GM12878 (cell line): Measurements from ENCODE around the gene CAMK2B. TPM values are rescaled to one million over a fixed set of nuclear protein-coding genes. Genes with fewer than 3 reads are reported as not detected.

Experiments used
- ATAC-seq: fragments of 200-7000 bp; cut with Tn5 transposase; 3 replicates; pipeline ENCODE4 v1.9.1; 2020; ENCODE audit warnings: mild to moderate bottlenecking, moderate library complexity
- BruUV-seq: library from RNA; stranded (reverse); fragments of 400-500 nt; replicated peaks from 2 replicates; lab custom pipeline; 2021; lab: Mats Ljungman, UMichigan
- CTCF ChIA-PET: fragments of 300-600 bp; sonication (Branson Sonifier 250); formaldehyde crosslinking; extraction: SDS; loops from one replicate; lab custom pipeline; 2021; ENCODE audit warnings: inconsistent platforms; lab: Yijun Ruan, JAX
- POLR2A ChIA-PET: fragments of 350-600 bp; formaldehyde crosslinking; extraction: SDS; loops from one replicate; lab custom pipeline; 2021; ENCODE audit warnings: inconsistent platforms; lab: Charles Lee
- RAD21 ChIA-PET: fragments of 300-600 bp; sonication (Branson Sonifier 250); formaldehyde crosslinking; loops from one replicate; lab custom pipeline; 2023; ENCODE audit warnings: antibody characterized with exemption; ENCODE audit not compliant: unreplicated experiment; lab: Charles Lee
- SMC1A ChIA-PET: fragments of 300-600 bp; sonication (Branson Sonifier 250); formaldehyde crosslinking; loops from one replicate; lab custom pipeline; 2023; ENCODE audit not compliant: unreplicated experiment, uncharacterized antibody; lab: Charles Lee
- DNase-seq: peaks from one replicate; pipeline ENCODE4 v3.0.0-alpha.2; 2011; ENCODE audit warnings: low read depth, low spot score
- FAIRE-seq: peaks from 3 replicates; lab custom pipeline; 2011; peaks lifted over from hg19 to GRCh38; lab: Jason Lieb, UNC
- H2AFZ ChIP-seq: 2 replicates; pipeline ENCODE4 v1.6.0; 2011; ENCODE audit warnings: low read depth, low read length, control low read depth; ENCODE audit not compliant: control insufficient read depth
- H3K27ac ChIP-seq: 2 replicates; pipeline ENCODE4 v1.5.1; 2011; ENCODE audit warnings: control low read depth; ENCODE audit not compliant: control insufficient read depth, insufficient read depth
- H3K27me3 ChIP-seq, 2 experiments: replicated peaks in 1 of 2; 2 replicates each; pipeline versions ENCODE4 v1.6.0 to v1.6.1; 2011; ENCODE audit warnings: low read length in 1 of 2; ENCODE audit not compliant: control insufficient read depth in 2 of 2, insufficient read depth in 2 of 2
- H3K36me3 ChIP-seq, 2 experiments: 2 replicates each; pipeline ENCODE4 v1.5.1; 2011; ENCODE audit warnings: low read length in 1 of 2; ENCODE audit not compliant: control insufficient read depth in 2 of 2, insufficient read depth in 2 of 2
- H3K4me1 ChIP-seq: 2 replicates; pipeline ENCODE4 v1.6.1; 2011; ENCODE audit warnings: mild to moderate bottlenecking, low read length, moderate library complexity, mixed read lengths; ENCODE audit not compliant: control insufficient read depth, insufficient read depth
- H3K4me2 ChIP-seq: 2 replicates; pipeline ENCODE4 v1.6.0; 2011; ENCODE audit warnings: control low read depth; ENCODE audit not compliant: control insufficient read depth, insufficient read depth
- H3K4me3 ChIP-seq: fragments of 200-600 bp; sonication (generic); 2 replicates; pipeline ENCODE4 v1.5.1; 2016
- H3K79me2 ChIP-seq: 2 replicates; pipeline ENCODE4 v1.6.0; 2011; ENCODE audit warnings: low read length; ENCODE audit not compliant: control insufficient read depth, insufficient read depth
- H3K9ac ChIP-seq: 2 replicates; pipeline ENCODE4 v1.8.0; 2011; ENCODE audit warnings: low read length, control low read depth, mixed read lengths; ENCODE audit not compliant: control insufficient read depth, insufficient read depth
- H3K9me3 ChIP-seq: replicated peaks from 3 replicates; pipeline ENCODE4 v1.5.1; 2011; ENCODE audit warnings: mild to moderate bottlenecking, low read length; ENCODE audit not compliant: control insufficient read depth, insufficient read depth
- H4K20me1 ChIP-seq: 2 replicates; pipeline ENCODE4 v1.6.0; 2011; ENCODE audit not compliant: control insufficient read depth, insufficient read depth
- BHLHE40 ChIP-seq, 2 experiments: fragments of 450-650 bp in 1 of 2; IDR thresholded peaks; 2 replicates each; pipeline ENCODE4 v1.6.1; 2011 to 2017; ENCODE audit warnings: low read depth in 2 of 2, borderline replicate concordance in 1 of 2, improper control_type of control experiment in 1 of 2, low read length in 1 of 2, mild to moderate bottlenecking in 1 of 2
- ETV6 ChIP-seq, 2 experiments: fragments of 450-650 bp in 1 of 2; IDR thresholded peaks in 1 of 2; conservative IDR thresholded peaks in 1 of 2; 2 replicates each; pipeline ENCODE4 v1.6.1; 2014; ENCODE audit warnings: antibody characterized with exemption in 1 of 2, borderline replicate concordance in 1 of 2, low read depth in 1 of 2, mild to moderate bottlenecking in 1 of 2, moderate library complexity in 1 of 2
- FOXM1 ChIP-seq: IDR thresholded peaks from 2 replicates; pipeline ENCODE4 v1.6.1; 2012; ENCODE audit warnings: low read depth, mild to moderate bottlenecking, inconsistent platforms, low read length, moderate library complexity
- LARP7 ChIP-seq: fragments of 450-650 bp; IDR thresholded peaks from 2 replicates; pipeline ENCODE4 v1.6.1; 2017; ENCODE audit warnings: mild to moderate bottlenecking
- MXI1 ChIP-seq: fragments of 150-350 bp; IDR thresholded peaks from 2 replicates; pipeline ENCODE4 v1.6.1; 2011; ENCODE audit warnings: low read depth, mild to moderate bottlenecking, inconsistent platforms, low read length, improper control_type of control experiment
- MYC ChIP-seq: IDR thresholded peaks from 2 replicates; pipeline ENCODE4 v1.6.1; 2011; ENCODE audit warnings: mild to moderate bottlenecking, low read length, moderate library complexity, inconsistent platforms; ENCODE audit not compliant: insufficient read depth, insufficient replicate concordance, insufficient read length, severe bottlenecking
- POLR2AphosphoS5 ChIP-seq: IDR thresholded peaks from 2 replicates; pipeline ENCODE4 v1.6.1; 2011; ENCODE audit warnings: mild to moderate bottlenecking, low read length, inconsistent platforms
- RB1 ChIP-seq: fragments of 450-650 bp; formaldehyde crosslinking; IDR thresholded peaks from 2 replicates; pipeline ENCODE4 v1.6.1; 2017; ENCODE audit warnings: mild to moderate bottlenecking, borderline replicate concordance
- SMAD5 ChIP-seq: IDR thresholded peaks from 2 replicates; pipeline ENCODE4 v1.6.1; 2016; ENCODE audit warnings: antibody characterized with exemption, low read depth
- TCF7 ChIP-seq: IDR thresholded peaks from 2 replicates; pipeline ENCODE4 v1.6.1; 2014; ENCODE audit warnings: antibody characterized with exemption, borderline replicate concordance
- YBX1 ChIP-seq: fragments of 450-650 bp; IDR thresholded peaks from 2 replicates; pipeline ENCODE4 v1.6.1; 2016; ENCODE audit warnings: antibody characterized with exemption
- ZBTB40 ChIP-seq: fragments of 450-650 bp; IDR thresholded peaks from 2 replicates; pipeline ENCODE4 v1.6.1; 2016; ENCODE audit warnings: mild to moderate bottlenecking, moderate library complexity, borderline replicate concordance
- WGBS: methylation state at CpG from one replicate; pipeline ENCODE4 v1.1.6; 2016; ENCODE audit warnings: low lambda C conversion rate; ENCODE audit not compliant: insufficient replicate concordance, insufficient coverage; ENCODE audit errors: missing lambda C conversion rate; 5-methylcytosine and 5-hydroxymethylcytosine counted together
- in situ Hi-C: fragments of 300-500 bp; cut with MboI; formaldehyde crosslinking; loops from 9 replicates; pipeline ENCODE4 v1.14.3; 2018; ENCODE audit warnings: mixed read lengths
- intact Hi-C: fragments of 100-400 bp; cut with micrococcal nuclease; formaldehyde crosslinking; loops from one replicate; pipeline ENCODE4 v1.14.2; 2022; ENCODE audit not compliant: unreplicated experiment
- polyA plus RNA-seq, 11 experiments: library from polyadenylated mRNA; depleted of rRNA in 4 of 11; unstranded in 6 of 11; stranded (reverse) in 5 of 11; fragments of >200 nt; fragmentation: Nextera tagmentation in 4 of 11; fragmentation: Illumina TruSeq in 1 of 11; extraction: Ambion mirVana in 4 of 11; extraction: Trizol in 1 of 11; gene quantifications; 1 replicate in 1 of 11; 2 replicates in 10 of 11; pipeline versions ENCODE4 v1.2.1 to v1.2.3, GENCODE V29; 2011 to 2016; ENCODE audit warnings: inconsistent platforms in 2 of 11, missing spikeins in 2 of 11, low read depth in 1 of 11
- total RNA-seq, 4 experiments: library from RNA; depleted of rRNA in 3 of 4; stranded (reverse); fragments of >200 nt in 3 of 4; fragmentation: Illumina TruSeq in 1 of 4; extraction: Trizol in 1 of 4; gene quantifications; 2 replicates each; pipeline versions ENCODE4 v1.2.1 to v1.2.3, GENCODE V29; 2013 to 2021
- TF ChIP-seq, protein P1 (sequence below): fragments of 450-650 bp; IDR thresholded peaks from 2 replicates; pipeline ENCODE4 v1.6.1; 2017; ENCODE audit warnings: mild to moderate bottlenecking, moderate library complexity

Gene CAMK2B
- total and polyA plus RNA-seq, 10 of the 15 experiments (the other 5 are each of a cell fraction or from before 2014, with no cell fraction given) = 0.06 to 0.23 (median 0.11) TPM; not detected in 5

- Histone ChIP-seq H3K4me1 (no peaks in the 10 kb centered on the region), H3K27ac (no peak overlapping the region), H4K20me1 (no peaks in the 10 kb centered on the region), H3K9me3 (no peaks in the 10 kb centered on the region), H2AFZ (no peak overlapping the region), H3K4me3 (no peak overlapping the region), H3K27me3 (peaks cover 3 to 7% of the 10 kb centered on the region in 2 experiments; a peak in 3 of 4 replicates), H3K36me3 (no peaks in the 10 kb centered on the region), H3K79me2 (no peaks in the 10 kb centered on the region), H3K4me2 (no peak overlapping the region), H3K9ac (no peak overlapping the region)
- FAIRE-seq (no peak), ATAC-seq (no peak), DNase-seq (no peak)
- ChIA-PET CTCF (no interaction called here), RAD21 (no interaction called here), POLR2A (no interaction called here), SMC1A (no interaction called here)
- in situ Hi-C loops = no loop called here
- intact Hi-C loops = no loop called here
- no TSS peak for BruUV-seq
- 7% methylated on average over 12 of the region's 12 CpGs for WGBS
- no peak for TF ChIP-seq YBX1
- no peak for TF ChIP-seq MXI1
- TF ChIP-seq MYC = no peak
- no peak for TF ChIP-seq TCF7
- TF ChIP-seq, protein P1, sequence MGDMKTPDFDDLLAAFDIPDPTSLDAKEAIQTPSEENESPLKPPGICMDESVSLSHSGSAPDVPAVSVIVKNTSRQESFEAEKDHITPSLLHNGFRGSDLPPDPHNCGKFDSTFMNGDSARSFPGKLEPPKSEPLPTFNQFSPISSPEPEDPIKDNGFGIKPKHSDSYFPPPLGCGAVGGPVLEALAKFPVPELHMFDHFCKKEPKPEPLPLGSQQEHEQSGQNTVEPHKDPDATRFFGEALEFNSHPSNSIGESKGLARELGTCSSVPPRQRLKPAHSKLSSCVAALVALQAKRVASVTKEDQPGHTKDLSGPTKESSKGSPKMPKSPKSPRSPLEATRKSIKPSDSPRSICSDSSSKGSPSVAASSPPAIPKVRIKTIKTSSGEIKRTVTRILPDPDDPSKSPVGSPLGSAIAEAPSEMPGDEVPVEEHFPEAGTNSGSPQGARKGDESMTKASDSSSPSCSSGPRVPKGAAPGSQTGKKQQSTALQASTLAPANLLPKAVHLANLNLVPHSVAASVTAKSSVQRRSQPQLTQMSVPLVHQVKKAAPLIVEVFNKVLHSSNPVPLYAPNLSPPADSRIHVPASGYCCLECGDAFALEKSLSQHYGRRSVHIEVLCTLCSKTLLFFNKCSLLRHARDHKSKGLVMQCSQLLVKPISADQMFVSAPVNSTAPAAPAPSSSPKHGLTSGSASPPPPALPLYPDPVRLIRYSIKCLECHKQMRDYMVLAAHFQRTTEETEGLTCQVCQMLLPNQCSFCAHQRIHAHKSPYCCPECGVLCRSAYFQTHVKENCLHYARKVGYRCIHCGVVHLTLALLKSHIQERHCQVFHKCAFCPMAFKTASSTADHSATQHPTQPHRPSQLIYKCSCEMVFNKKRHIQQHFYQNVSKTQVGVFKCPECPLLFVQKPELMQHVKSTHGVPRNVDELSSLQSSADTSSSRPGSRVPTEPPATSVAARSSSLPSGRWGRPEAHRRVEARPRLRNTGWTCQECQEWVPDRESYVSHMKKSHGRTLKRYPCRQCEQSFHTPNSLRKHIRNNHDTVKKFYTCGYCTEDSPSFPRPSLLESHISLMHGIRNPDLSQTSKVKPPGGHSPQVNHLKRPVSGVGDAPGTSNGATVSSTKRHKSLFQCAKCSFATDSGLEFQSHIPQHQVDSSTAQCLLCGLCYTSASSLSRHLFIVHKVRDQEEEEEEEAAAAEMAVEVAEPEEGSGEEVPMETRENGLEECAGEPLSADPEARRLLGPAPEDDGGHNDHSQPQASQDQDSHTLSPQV = no peak
- TF ChIP-seq BHLHE40 (IDR thresholded peaks at IDR 0.05; ENCODE audit: borderline replicate concordance in 1 of 2, low read depth in 2 of 2, low read length in 1 of 2) = no peak
- no peak for TF ChIP-seq POLR2AphosphoS5
- no peak for TF ChIP-seq ETV6 (conservative IDR thresholded peaks at IDR 0.05 in 1 of 2, IDR thresholded peaks at IDR 0.05 in 1 of 2; ENCODE audit: borderline replicate concordance in 1 of 2, low read depth in 1 of 2)
- no peak for TF ChIP-seq ZBTB40
- TF ChIP-seq RB1 = no peak
- TF ChIP-seq FOXM1 = no peak
- no peak for TF ChIP-seq LARP7
- TF ChIP-seq SMAD5 = no peak
Observed at GRCh38 chr7:44326261-44327125, 1.1 kb upstream of the CAMK2B start.
